NCI-H510A (cell line): ENCODE measurements around the gene KLK14.

Experiments used
- DNase-seq: peaks from one replicate; lab custom pipeline; 2025; lab: John Stamatoyannopoulos, UW

The KLK14 gene

GRCh38 chr19:51084505-51084904 lies 1.8 kb upstream of the KLK14 start:
- DNase-seq: no peak

GRCh38 chr19:51083783-51084182 lies 1.1 kb upstream of the KLK14 start:
- DNase-seq: no peak

GRCh38 chr19:51083181-51083580 lies 494 bp upstream of the KLK14 start:
- DNase-seq: no peak

- no peak for DNase-seq
Observed at GRCh38 chr19:51081476-51081875, 1.2 kb downstream of the KLK14 start.

GRCh38 chr19:51079481-51080110 lies 3.1 kb downstream of the KLK14 start:
- DNase-seq: no peak

GRCh38 chr19:51078731-51079130 lies 4.0 kb downstream of the KLK14 start:
- DNase-seq: no peak

- no peak for DNase-seq
Observed at GRCh38 chr19:51078104-51078503, 4.6 kb downstream of the KLK14 start.

- DNase-seq: no peak
Observed at GRCh38 chr19:51076631-51077213, 6.0 kb downstream of the KLK14 start.

- no peak for DNase-seq
Observed at GRCh38 chr19:51075998-51076397, 6.7 kb downstream of the KLK14 start.

GRCh38 chr19:51071095-51071405 lies 11.6 kb downstream of the KLK14 start:
- no peak for DNase-seq

- DNase-seq: no peak
Observed at GRCh38 chr19:51070334-51071094, 12.2 kb downstream of the KLK14 start.

GRCh38 chr19:51066393-51067186 lies 16.1 kb downstream of the KLK14 start:
- DNase-seq: no peak

- DNase-seq: no peak
Observed at GRCh38 chr19:51065221-51065960, 17.3 kb downstream of the KLK14 start.

GRCh38 chr19:51064534-51065220 lies 18.0 kb downstream of the KLK14 start, which contains the start of gene KLK13:
TSS of gene KLK13 (minus strand) at chr19:51065092. CDS start at chr19:51065067, 25 bp downstream.
- no peak for DNase-seq

GRCh38 chr19:51063664-51064063 lies 19.0 kb downstream of the KLK14 start:
- no peak for DNase-seq

GRCh38 chr19:51060973-51061372 lies 21.7 kb downstream of the KLK14 start:
- DNase-seq: no peak

GRCh38 chr19:51060336-51060735 lies 22.4 kb downstream of the KLK14 start:
- DNase-seq: no peak

GRCh38 chr19:51059715-51060114 lies 23.0 kb downstream of the KLK14 start:
- no peak for DNase-seq

GRCh38 chr19:51055866-51056265 lies 26.8 kb downstream of the KLK14 start:
- DNase-seq: no peak

- no peak for DNase-seq
Observed at GRCh38 chr19:51047031-51047335, 35.7 kb downstream of the KLK14 start.

GRCh38 chr19:51044327-51044726 lies 38.4 kb downstream of the KLK14 start:
- DNase-seq: no peak

GRCh38 chr19:51043497-51043896 lies 39.2 kb downstream of the KLK14 start:
- DNase-seq: no peak
